Stimulated activated CD4-positive, alpha-beta T cell treated with anti-CD3 and anti-CD28 coated beads, Interleukin-1b, Interleukin-23, amount 100 ng/mL, for 1 hour (primary cell): Measurements from ENCODE around the gene CAD.

Source experiments
- DNase-seq, 2 donors: peaks; one replicate each; pipeline ENCODE4 v3.0.0-alpha.2; 2020; ENCODE audit warnings: low read depth in 2 of 2

CAD gene

DNA sequence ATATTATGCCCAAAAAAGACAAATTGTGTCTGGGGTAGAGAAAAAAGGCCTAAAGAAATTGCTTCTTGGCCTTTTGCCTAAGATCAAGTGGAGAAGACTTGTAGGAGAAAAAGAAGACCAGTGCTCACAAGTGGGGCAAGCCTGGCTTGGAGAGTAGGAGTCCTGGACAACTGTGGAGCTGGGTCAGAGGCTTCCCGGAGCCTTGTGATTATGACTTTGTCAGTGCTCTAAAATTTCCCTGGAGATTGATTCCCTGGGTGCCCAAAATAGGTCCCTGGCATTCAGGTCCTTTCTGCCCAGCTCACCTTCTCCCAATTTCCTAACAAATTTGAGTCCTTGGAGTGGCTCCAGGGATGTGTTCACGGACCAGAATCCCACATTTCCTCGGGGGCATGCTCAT, 64.3 kb downstream of the CAD start:
- DNase-seq, result no peak

- no peak for DNase-seq
Measured at GRCh38 chr2:27281855-27282559, 64.8 kb downstream of the CAD start, which contains the start of gene TRIM54. TRIM54 (plus strand) TSS chr2:27282429; CDS start chr2:27282732, 303 bp downstream.

GRCh38 chr2:27282892-27283291, 65.7 kb downstream of the CAD start:
- DNase-seq, result no peak

- DNase-seq, result no peak
Measured at GRCh38 chr2:27284996-27285395, 67.8 kb downstream of the CAD start.

- DNase-seq, result no peak
Measured at GRCh38 chr2:27285481-27285880, 68.3 kb downstream of the CAD start.

DNA sequence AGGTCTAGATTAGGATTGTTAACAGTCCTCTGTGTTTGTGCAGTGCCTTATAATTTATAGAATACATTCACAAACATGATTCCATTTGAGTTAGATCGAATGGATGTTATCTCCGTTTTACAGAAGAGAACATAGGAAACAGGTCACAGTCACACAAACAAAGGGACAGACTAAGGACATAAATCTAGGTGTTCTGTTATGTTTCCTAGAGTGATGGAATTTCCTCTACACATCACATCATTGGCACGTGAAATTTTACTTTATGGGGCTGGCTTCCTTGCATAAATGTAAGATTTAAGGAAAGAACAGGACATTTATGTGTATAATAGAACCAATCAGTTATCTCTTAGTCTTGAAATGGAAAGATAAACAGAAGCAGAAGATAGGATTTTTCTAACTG, 71.4 kb downstream of the CAD start:
- no peak for DNase-seq

DNA sequence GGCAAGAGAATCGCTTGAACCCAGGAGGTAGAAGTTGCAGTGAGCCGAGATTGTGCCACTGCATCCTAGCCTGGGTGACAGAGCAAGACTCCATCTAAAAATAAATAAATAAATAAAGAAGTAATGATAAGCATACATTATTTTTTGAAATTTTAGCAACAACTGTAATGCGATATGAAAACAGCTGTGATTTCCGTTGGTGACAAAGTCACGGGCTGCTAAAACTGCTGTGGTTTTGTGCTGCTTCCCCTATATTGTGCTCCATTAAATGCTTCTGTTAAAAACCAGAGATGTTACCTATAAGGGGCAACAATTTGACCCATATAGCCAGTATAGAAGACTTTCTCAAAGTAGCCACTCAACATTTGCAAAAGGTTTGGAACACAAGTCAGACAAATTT, 73.4 kb downstream of the CAD start:
- DNase-seq, result no peak

- no peak for DNase-seq
Measured at GRCh38 chr2:27291865-27292264, 74.7 kb downstream of the CAD start.
